Transverse colon (tissue), 4 donors: ENCODE data around the gene CAVIN2. TPM values are rescaled to one million over a fixed set of nuclear protein-coding genes. Genes with fewer than 3 reads are reported as not detected.
A peak's percentile ranks its signal among the peaks of the same experiment; 100 is the strongest.

Experiments
- DNase-seq: peaks from one replicate; pipeline ENCODE4 v3.0.0-alpha.2; 2019
- H3K27ac ChIP-seq, 4 donors: fragments of 200-600 bp; sonication (generic); 2 replicates each; pipeline ENCODE4 v1.5.1; 2016 to 2018; ENCODE audit warnings: inconsistent platforms in 4 of 4
- H3K27me3 ChIP-seq: fragments of 200-600 bp; sonication (generic); 2 replicates; pipeline ENCODE4 v1.5.1; 2017; ENCODE audit warnings: inconsistent platforms
- H3K36me3 ChIP-seq, 4 donors: fragments of 200-600 bp; sonication (generic); 2 replicates each; pipeline ENCODE4 v1.5.1; 2017 to 2019; ENCODE audit warnings: inconsistent platforms in 4 of 4
- H3K4me1 ChIP-seq, 4 donors: fragments of 200-600 bp; sonication (generic); 2 replicates each; pipeline ENCODE4 v1.5.1; 2017 to 2020; ENCODE audit warnings: inconsistent platforms in 4 of 4
- H3K4me3 ChIP-seq, 4 donors: fragments of 200-600 bp; sonication (generic); 1 replicate in 1 of 4; 2 replicates in 3 of 4; pipeline versions ENCODE4 v1.5.1 to v1.6.1; 2017 to 2019; ENCODE audit warnings: inconsistent platforms in 4 of 4
- H3K9me3 ChIP-seq, 2 donors: fragments of 200-600 bp; sonication (generic); 2 replicates each; pipeline ENCODE4 v1.5.1; 2017 to 2019; ENCODE audit warnings: inconsistent platforms in 2 of 2
- EP300 ChIP-seq: sonication (generic); formaldehyde crosslinking; IDR thresholded peaks from one replicate; pipeline ENCODE4 v1.6.1; 2017; ENCODE audit warnings: antibody characterized with exemption, low read depth
- POLR2A ChIP-seq: fragments of 450-650 bp; IDR thresholded peaks from one replicate; pipeline ENCODE4 v1.6.1; 2016; ENCODE audit warnings: antibody characterized with exemption, mild to moderate bottlenecking, moderate library complexity
- POLR2AphosphoS5 ChIP-seq, 3 donors: sonication (generic); formaldehyde crosslinking; IDR thresholded peaks; one replicate each; pipeline ENCODE4 v1.6.1; 2016; ENCODE audit warnings: antibody characterized with exemption in 3 of 3
- WGBS, 2 donors: methylation state at CpG; one replicate each; pipeline ENCODE4 v1.1.5; 2018; ENCODE audit warnings: low coverage in 1 of 2; 5-methylcytosine and 5-hydroxymethylcytosine counted together
- in situ Hi-C, 4 donors: fragments of 200-750 bp; cut with MboI; loops; one replicate each; pipeline versions ENCODE4 v1.15.0 to v1.15.1; 2017; ENCODE audit warnings: low sequenced_read_pairs in 3 of 4, low pct_ligation_motif_present in 1 of 4, low pct_unique_long_range_greater_than_20kb in 1 of 4
- intact Hi-C: fragments of 100-400 bp; cut with DNase I; formaldehyde crosslinking; loops from one replicate; pipeline ENCODE4 v1.15.1; 2023; ENCODE audit warnings: low total_unique reads
- total RNA-seq, 4 donors: library from RNA; depleted of rRNA; stranded (reverse); fragments of >200 nt; gene quantifications; one replicate each; pipeline ENCODE4 v1.1.0, GENCODE V29; 2016
- TF ChIP-seq, protein P1 (sequence below), 5 experiments: fragments of 200-600 bp in 3 of 5; fragments of 450-650 bp in 2 of 5; sonication (generic) in 3 of 5; IDR thresholded peaks; 1 replicate in 2 of 5; 2 replicates in 3 of 5; pipeline ENCODE4 v1.5.1; 2016 to 2017; ENCODE audit warnings: antibody characterized with exemption in 5 of 5, inconsistent platforms in 3 of 5, mild to moderate bottlenecking in 2 of 5, moderate library complexity in 1 of 5

CAVIN2 gene
- total RNA-seq, 4 donors from 2014 or later: 21.3 to 59.3 (median 25.0) TPM

DNA sequence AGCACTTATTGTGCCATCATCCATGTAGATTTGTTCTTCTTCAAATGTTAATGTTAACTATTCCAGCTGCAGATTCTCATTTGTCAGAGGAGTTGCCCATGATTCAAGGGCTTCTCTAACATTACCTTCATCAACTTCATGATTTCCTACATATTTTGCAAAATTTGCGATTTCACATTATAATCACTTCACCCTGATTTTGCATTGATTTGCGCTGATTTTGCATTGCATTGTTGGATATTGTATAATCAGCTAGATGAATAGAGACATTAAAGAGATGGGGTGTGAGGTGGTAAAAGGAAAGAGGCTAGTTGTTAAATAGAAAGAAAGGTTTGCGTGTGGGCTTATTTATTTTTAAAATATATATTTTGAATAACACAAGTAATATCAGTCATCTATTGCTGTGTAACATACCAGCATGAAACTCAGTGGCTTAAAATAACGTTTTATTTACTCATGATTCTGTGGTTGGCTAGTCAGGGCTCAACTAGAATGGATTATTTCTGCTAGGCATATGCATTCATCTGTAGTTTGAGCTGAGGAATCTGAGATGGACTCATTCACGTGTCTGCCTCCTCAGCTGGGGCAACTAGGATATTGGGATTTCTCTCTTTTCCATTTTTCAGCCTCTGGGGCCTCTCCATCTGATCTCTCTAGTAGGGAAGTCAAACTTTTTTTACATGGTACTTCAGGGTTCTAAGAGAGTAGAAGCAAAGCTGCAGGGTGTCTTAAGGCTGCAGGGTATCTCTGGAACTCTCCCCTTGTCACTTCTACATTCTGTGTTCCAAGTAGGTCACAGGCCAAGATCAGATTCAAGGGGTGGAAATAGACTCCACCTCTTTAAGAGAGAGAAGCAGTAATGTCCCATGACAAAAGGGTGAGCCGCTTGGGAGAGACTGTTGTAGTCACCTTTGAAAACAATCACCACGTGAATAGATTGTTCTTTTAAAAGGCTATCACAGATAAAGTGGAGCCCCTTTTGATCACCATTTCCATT lies 2.2 kb upstream of the CAVIN2 start:
- Histone ChIP-seq H3K4me1 (peaks cover 0 to 20% (median 10%) of the 10 kb centered on the region in 4 donors), H3K9me3 (no peaks in the 10 kb centered on the region), H3K4me3 (no peak overlapping the region), H3K27me3 (no peaks in the 10 kb centered on the region), H3K27ac (no peak overlapping the region), H3K36me3 (no peaks in the 10 kb centered on the region)
- TF ChIP-seq POLR2AphosphoS5 (IDR thresholded peaks at IDR 0.05) (no peak), EP300 (no peak), POLR2A (no peak)
- TF ChIP-seq, protein P1, sequence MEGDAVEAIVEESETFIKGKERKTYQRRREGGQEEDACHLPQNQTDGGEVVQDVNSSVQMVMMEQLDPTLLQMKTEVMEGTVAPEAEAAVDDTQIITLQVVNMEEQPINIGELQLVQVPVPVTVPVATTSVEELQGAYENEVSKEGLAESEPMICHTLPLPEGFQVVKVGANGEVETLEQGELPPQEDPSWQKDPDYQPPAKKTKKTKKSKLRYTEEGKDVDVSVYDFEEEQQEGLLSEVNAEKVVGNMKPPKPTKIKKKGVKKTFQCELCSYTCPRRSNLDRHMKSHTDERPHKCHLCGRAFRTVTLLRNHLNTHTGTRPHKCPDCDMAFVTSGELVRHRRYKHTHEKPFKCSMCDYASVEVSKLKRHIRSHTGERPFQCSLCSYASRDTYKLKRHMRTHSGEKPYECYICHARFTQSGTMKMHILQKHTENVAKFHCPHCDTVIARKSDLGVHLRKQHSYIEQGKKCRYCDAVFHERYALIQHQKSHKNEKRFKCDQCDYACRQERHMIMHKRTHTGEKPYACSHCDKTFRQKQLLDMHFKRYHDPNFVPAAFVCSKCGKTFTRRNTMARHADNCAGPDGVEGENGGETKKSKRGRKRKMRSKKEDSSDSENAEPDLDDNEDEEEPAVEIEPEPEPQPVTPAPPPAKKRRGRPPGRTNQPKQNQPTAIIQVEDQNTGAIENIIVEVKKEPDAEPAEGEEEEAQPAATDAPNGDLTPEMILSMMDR (IDR thresholded peaks at IDR 0.05): no peak
- in situ Hi-C loops: no loop called here
- no peak for DNase-seq
- 79 to 84% methylated on average over 5 to 7 of the region's 7 CpGs for WGBS, 2 donors
- intact Hi-C loops: no loop called here

DNA sequence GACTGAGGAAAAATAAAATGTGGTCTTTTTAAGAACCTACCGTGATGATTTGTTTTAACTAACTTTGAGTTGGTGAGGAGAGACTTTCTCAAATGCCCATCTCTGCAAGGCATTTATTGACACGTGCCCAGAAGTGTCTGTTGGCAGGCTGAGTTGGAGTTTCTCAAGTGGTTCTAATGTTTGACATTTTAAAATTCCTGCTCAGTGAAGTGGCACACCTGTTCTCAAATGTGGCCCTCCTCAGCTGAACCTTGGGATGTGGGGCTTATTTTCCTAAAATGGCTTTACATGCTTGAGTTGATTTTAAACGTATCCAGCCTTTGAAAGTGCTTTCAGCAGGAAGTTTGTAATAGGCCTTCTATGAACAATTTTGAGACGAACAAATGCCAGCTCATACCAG lies 876 bp upstream of the CAVIN2 start:
- peak overlapping the region in 2 of 4 donors; percentile 35 to 53 for H3K4me3 ChIP-seq
- 52 to 56% methylated on average over 4 of the region's 4 CpGs for WGBS, 2 donors
- TF ChIP-seq POLR2A: no peak
- TF ChIP-seq, protein P1 (IDR thresholded peaks at IDR 0.05): no peak
- no peak for TF ChIP-seq POLR2AphosphoS5 (IDR thresholded peaks at IDR 0.05)
- TF ChIP-seq EP300: no peak
- H3K4me1 ChIP-seq: peaks cover 0 to 20% (median 10%) of the 10 kb centered on the region in 4 donors
- no peaks in the 10 kb centered on the region for H3K36me3 ChIP-seq
- intact Hi-C loops (no loop called here), in situ Hi-C loops (no loop called here)
- H3K27me3 ChIP-seq: no peaks in the 10 kb centered on the region
- peak overlapping the region; percentile 81 to 91 (median 85) for H3K27ac ChIP-seq
- no peak for DNase-seq
- H3K9me3 ChIP-seq: no peaks in the 10 kb centered on the region

DNA sequence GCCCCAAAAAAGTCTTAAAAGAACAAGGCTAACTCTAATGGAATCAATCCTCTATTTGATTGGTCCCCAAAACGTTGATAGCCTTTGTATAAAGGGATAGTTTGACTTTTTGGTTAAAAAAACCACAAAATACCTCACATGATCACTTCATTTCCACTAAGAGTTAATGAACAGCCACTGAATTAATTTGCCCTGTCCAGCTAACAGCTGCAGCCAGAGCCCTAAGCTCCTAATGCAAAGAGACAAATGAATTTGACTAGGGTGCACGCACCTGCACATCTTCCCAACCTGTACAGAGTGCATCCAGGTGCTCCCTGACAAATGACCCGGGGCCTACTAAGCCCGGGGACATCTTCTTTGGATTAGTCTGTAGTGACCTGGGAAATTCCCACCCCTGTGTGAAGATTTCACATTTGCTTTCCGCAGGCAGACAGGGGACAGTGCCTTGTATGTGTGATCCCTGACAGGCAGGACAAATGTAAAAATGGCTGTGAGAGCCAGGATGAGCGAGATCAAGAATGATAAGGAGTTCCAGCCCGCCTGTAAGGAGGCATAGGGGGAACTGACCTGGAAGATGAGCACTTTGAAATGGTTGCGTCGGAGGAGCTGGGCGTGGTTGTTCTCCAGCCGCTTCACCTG lies 893 bp downstream of the CAVIN2 start:
- intact Hi-C loops: no loop called here

More for the DNA sequence above, 893 bp downstream of the CAVIN2 start:
- Histone ChIP-seq H3K4me1 (peaks cover 0 to 23% (median 10%) of the 10 kb centered on the region in 4 donors), H3K27me3 (no peaks in the 10 kb centered on the region), H3K9me3 (no peaks in the 10 kb centered on the region), H3K36me3 (no peaks in the 10 kb centered on the region), H3K27ac (peak overlapping the region; percentile 81 to 91 (median 85)), H3K4me3 (peak overlapping the region; percentile 24 to 53 (median 38))
- WGBS, 2 donors: 49 to 59% methylated on average over 4 to 11 of the region's 11 CpGs
- in situ Hi-C loops: no loop called here
- no peak for DNase-seq
- TF ChIP-seq, protein P1 (IDR thresholded peaks at IDR 0.05): no peak
- TF ChIP-seq POLR2AphosphoS5 (IDR thresholded peaks at IDR 0.05): no peak
- TF ChIP-seq POLR2A: no peak
- TF ChIP-seq EP300: no peak
